BJ (cell line): ENCODE results near the gene ARMH2. TPM values are rescaled to one million over a fixed set of nuclear protein-coding genes. Genes with fewer than 3 reads are reported as not detected.
"Not testable (repeated sequence)": the region's sequence is repeated elsewhere in the genome, so short reads cannot be mapped to it uniquely, and the experiment has no call there.

Experiments
- CTCF ChIA-PET: fragments of 350-600 bp; formaldehyde crosslinking; extraction: SDS; loops from one replicate; lab custom pipeline; 2021; ENCODE audit warnings: antibody characterized with exemption, inconsistent platforms; lab: Yijun Ruan, JAX
- POLR2A ChIA-PET: fragments of 300-600 bp; sonication (Branson Sonifier 250); formaldehyde crosslinking; extraction: SDS; loops from one replicate; lab custom pipeline; 2021; ENCODE audit warnings: antibody characterized with exemption; lab: Charles Lee
- DNase-seq: peaks from one replicate; pipeline ENCODE4 v3.0.0-alpha.2; 2011; ENCODE audit warnings: low read depth
- H3K27me3 ChIP-seq: 2 replicates; pipeline ENCODE4 v1.6.0; 2011; ENCODE audit warnings: low read length; ENCODE audit not compliant: control insufficient read depth, insufficient read depth
- H3K36me3 ChIP-seq: 2 replicates; pipeline ENCODE4 v1.5.1; 2011; ENCODE audit warnings: low read length; ENCODE audit not compliant: control insufficient read depth, insufficient read depth
- H3K4me3 ChIP-seq: 2 replicates; pipeline ENCODE4 v1.5.1; 2011; ENCODE audit warnings: low read depth, mild to moderate bottlenecking, control low read depth, low read length
- polyA plus RNA-seq: library from polyadenylated mRNA; depleted of rRNA; stranded (reverse); fragments of >200 nt; gene quantifications from 2 replicates; pipeline ENCODE4 v1.2.3, GENCODE V29; 2011
- TF ChIP-seq, protein P1 (sequence below): IDR thresholded peaks from 2 replicates; pipeline ENCODE4 v1.5.1; 2011; ENCODE audit warnings: low read depth, mild to moderate bottlenecking, control low read depth, inconsistent platforms, low read length, moderate library complexity; ENCODE audit not compliant: insufficient read depth

The ARMH2 gene
- polyA plus RNA-seq, 1 experiment = not detected

DNA sequence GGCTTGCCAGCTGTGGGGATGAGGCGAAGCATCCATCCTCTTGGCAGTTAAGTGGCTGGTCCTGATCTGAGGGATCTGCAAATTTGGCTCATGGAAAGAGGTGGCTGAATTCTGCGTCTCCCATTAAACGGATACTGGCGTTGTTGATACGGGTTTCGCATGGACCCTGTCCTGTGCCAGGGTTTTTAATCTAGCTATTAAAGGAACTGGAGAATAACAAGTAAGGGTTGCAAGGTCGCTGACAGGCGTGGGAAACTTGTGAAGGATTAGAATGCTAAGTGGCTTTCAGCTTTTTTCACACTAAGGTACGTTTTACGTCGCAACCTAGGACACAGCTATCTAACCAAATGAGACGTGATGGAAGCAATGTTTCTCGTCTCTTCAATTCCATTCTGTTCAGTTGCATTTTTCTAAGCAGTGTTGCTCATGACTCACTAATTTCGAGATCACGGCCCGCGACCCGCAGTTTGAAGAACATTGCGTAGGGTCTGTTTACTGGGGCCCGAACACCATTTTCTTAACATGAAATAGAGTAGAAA is 23.1 kb downstream of the ARMH2 start:
- H3K27me3 ChIP-seq = no peaks in the 10 kb centered on the region
- DNase-seq = no peak
- H3K36me3 ChIP-seq = no peaks in the 10 kb centered on the region
- ChIA-PET POLR2A (interaction anchor here (1.0 kb wide), 1 partner anchor 127 kb away, joined by 3 read pairs; no protein-coding TSS in a partner anchor), CTCF (interaction anchor here (1.1 to 1.2 kb wide), 2 partner anchors 48 to 195 kb away, joined by 3 read pairs; no protein-coding TSS in a partner anchor)
- peak overlapping the region; percentile 83 for H3K4me3 ChIP-seq
- TF ChIP-seq, protein P1, sequence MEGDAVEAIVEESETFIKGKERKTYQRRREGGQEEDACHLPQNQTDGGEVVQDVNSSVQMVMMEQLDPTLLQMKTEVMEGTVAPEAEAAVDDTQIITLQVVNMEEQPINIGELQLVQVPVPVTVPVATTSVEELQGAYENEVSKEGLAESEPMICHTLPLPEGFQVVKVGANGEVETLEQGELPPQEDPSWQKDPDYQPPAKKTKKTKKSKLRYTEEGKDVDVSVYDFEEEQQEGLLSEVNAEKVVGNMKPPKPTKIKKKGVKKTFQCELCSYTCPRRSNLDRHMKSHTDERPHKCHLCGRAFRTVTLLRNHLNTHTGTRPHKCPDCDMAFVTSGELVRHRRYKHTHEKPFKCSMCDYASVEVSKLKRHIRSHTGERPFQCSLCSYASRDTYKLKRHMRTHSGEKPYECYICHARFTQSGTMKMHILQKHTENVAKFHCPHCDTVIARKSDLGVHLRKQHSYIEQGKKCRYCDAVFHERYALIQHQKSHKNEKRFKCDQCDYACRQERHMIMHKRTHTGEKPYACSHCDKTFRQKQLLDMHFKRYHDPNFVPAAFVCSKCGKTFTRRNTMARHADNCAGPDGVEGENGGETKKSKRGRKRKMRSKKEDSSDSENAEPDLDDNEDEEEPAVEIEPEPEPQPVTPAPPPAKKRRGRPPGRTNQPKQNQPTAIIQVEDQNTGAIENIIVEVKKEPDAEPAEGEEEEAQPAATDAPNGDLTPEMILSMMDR = no peak

DNA sequence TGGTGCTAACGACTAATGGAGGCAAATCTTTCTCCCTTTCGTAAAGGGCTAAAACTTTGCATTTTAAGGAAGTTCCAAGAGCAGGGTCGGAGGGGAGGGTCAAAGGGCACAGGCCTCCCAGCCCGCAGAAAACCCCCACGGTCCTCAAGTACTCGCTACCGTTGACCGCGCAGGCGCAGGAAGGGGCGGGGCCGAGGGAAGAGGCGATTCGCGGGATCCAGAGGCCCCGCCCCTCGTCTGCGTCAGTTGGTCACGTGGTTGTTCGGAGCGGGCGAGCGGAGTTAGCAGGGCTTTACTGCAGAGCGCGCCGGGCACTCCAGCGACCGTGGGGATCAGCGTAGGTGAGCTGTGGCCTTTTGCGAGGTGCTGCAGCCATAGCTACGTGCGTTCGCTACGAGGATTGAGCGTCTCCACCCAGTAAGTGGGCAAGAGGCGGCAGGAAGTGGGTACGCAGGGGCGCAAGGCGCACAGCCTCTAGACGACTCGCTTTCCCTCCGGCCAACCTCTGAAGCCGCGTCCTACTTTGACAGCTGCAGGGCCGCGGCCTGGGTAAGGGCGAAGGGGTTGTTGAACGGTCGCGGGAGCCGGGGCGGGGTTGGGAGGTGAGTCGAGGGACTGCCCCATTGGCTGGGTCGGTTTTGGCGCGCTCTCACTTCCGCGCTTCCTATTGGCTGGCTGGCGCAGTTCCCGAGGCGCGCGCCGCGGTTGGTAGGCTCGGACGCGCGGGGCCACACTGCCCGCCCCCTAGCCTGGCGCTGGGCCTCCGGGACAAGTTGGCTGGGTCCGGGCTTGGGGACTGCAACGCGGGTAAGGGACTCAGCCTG is 23.8 kb downstream of the ARMH2 start, which contains the start of gene GMNN:
Gene GMNN, plus strand, starts transcription at position 242 of the 824 bp plus-strand sequence. CDS start 2,310 bp downstream, outside the sequence.
- DNase-seq = peak; percentile 44
- no peaks in the 10 kb centered on the region for H3K36me3 ChIP-seq
- ChIA-PET POLR2A (interaction anchor here (1.0 kb wide), 1 partner anchor 128 kb away, joined by 3 read pairs; no protein-coding TSS in a partner anchor), CTCF (interaction anchor here (1.2 to 1.5 kb wide), 3 partner anchors 48 to 194 kb away, joined by 3 to 5 read pairs (median 3); no protein-coding TSS in a partner anchor)
- no peaks in the 10 kb centered on the region for H3K27me3 ChIP-seq
- TF ChIP-seq, protein P1 = no peak
- peak within 1 kb of the TSS; percentile 83 for H3K4me3 ChIP-seq

DNA sequence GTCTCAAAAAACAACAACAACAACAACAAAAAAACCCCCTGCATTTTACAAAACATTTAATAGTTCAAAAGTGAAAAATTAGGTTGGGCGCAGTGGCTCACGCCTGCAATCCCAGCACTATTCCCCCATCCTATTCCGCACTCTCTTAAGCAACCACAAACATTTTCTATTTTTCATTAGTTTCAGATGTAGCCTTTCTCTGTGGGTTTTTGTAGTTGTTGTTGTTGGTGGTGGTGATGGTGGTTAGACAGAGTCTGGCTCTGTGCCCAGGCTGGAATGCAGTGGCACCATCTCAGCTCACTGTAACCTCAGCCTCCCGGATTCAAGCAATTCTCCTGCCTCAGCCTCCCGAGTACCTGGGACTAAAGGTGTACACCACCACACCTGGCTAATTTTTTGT is 30.4 kb downstream of the ARMH2 start:
- Histone ChIP-seq H3K36me3 (no peaks in the 10 kb centered on the region), H3K4me3 (no peak overlapping the region), H3K27me3 (no peaks in the 10 kb centered on the region)
- ChIA-PET CTCF (interaction anchor here (6.3 kb wide), 1 partner anchor 186 kb away, joined by 61 read pairs; no protein-coding TSS in a partner anchor), POLR2A (no interaction called here)
- no peak for DNase-seq
- TF ChIP-seq, protein P1 = no peak

DNA sequence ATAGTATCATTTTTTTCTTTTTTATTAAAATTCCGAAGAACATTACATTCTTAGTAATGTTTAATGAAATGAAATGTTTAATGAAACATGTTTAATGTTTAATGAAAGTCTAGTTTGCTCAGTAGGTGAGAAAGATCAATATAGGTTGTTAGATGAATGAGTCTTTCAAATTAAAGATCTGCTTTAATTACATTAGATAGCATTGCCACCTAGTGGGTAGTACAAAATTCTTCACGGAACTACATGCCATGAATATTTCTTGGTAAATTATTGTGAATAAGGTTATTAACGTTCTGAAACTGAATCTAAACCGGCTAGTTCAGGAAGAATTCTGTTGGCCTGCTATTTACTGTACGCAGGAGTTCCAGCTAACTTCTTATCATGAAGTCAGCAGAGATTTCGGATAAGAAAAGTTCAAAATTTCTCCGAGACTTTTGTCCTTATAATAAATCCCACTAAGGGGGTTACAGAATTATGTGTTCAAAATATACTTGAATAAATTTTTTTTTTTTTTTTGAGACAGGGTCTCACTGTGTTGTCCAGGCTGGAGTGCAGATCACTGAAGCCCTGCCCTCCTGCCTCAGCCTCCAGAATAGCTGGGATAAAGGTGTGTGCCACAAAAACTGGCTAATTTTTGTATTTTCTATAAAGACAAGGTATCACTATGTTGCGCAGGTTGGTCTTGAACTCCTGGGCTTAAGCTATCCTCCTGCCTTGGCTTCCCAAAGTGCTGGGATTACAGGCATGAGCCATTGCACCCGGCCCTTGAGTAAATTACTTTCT is 31.8 kb downstream of the ARMH2 start:
- Histone ChIP-seq H3K36me3 (no peaks in the 10 kb centered on the region), H3K27me3 (no peaks in the 10 kb centered on the region), H3K4me3 (no peak overlapping the region)
- no peak for DNase-seq
- TF ChIP-seq, protein P1 = peak; percentile 30; the same call in 1 of the 2 replicates
- CTCF ChIA-PET = interaction anchor here (0.6 to 6.3 kb wide), 10 partner anchors 48 to 314 kb away, joined by 3 to 61 read pairs (median 4); partner anchors contain the start of gene C6orf62
- POLR2A ChIA-PET = no interaction called here

DNA sequence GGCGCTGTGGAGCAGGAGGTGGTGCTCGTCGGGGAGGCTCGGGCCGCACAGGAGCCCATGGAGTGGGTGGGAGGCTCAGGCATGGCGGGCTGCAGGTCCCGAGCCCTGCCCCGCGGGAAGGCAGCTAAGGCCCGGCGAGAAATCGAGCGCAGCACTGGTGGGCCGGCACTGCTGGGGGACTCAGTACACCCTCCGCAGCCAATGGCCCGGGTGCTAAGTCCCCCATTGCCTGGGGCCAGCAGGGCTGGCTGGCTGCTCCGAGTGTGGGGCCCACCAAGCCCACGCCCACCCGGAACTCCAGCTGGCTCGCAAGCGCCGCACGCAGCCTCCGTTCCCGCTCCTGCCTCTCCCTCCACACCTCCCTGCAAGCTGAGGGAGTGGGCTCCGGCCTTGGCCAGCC is 32.7 kb downstream of the ARMH2 start:
- POLR2A ChIA-PET = not testable (repeated sequence)
- CTCF ChIA-PET = interaction anchor here (0.9 to 6.3 kb wide), 7 partner anchors 54 to 245 kb away, joined by 3 to 61 read pairs (median 4); no protein-coding TSS in a partner anchor

DNA sequence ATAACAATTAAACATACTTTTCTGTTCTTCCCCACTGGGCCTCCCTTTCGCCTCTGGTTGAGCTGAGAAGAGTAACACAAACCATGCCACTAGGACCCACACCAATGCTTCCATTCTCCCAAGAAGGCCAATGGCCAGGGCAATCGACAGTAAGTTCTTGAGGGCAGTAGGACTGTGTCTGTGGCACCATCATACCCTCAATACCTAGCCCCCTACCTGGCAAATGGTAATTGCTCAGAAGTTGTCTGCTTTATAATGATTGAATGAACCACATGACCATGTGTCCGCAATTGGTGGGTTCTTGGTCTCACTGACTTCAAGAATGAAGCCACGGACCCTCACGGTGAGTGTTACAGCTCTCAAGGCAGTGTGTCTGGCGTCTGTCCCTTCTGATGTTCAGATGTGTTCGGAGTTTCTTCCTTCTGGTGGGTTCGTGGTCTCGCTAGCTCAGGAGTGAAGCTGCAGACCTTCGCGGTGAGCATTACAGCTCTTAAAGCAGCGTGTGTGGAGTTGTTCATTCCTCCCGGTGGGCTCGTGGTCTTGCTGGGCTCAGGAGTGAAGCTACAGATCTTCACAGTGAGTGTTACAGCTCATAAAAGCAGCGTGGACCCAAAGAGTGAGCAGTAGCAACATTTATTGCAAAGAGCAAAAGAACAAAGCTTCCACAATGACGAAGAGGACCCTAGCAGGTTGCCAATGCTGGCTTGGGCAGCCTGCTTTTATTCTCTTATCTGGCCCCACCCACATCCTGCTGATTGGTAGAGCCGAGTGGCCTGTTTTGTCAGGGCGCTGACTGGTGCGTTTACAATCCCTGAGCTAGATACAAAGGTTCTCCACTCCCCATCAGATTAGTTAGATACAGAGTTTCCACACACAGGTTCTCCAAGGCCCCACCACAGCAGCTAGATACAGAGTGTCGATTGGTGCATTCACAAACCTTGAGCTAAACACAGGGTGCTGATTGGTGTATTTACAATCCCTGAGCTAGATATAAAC is 33.6 kb downstream of the ARMH2 start:
- H3K36me3 ChIP-seq, H3K4me3 ChIP-seq, POLR2A ChIA-PET, H3K27me3 ChIP-seq, DNase-seq: not testable (repeated sequence)
- CTCF ChIA-PET = interaction anchor here (0.9 to 6.3 kb wide), 4 partner anchors 183 to 244 kb away, joined by 3 to 61 read pairs (median 3); no protein-coding TSS in a partner anchor

More for the DNA sequence above, 32.7 kb downstream of the ARMH2 start:
- H3K27me3 ChIP-seq, H3K36me3 ChIP-seq, DNase-seq, H3K4me3 ChIP-seq: not testable (repeated sequence)
